GM15510 (cell line): ENCODE results near the gene WDR1.

Experiments used
- POLR2A ChIP-seq: IDR thresholded peaks from 3 replicates; pipeline ENCODE4 v1.6.1; 2011; ENCODE audit warnings: borderline replicate concordance; ENCODE audit not compliant: insufficient read length; ENCODE audit errors: extremely low read depth

WDR1 gene

DNA sequence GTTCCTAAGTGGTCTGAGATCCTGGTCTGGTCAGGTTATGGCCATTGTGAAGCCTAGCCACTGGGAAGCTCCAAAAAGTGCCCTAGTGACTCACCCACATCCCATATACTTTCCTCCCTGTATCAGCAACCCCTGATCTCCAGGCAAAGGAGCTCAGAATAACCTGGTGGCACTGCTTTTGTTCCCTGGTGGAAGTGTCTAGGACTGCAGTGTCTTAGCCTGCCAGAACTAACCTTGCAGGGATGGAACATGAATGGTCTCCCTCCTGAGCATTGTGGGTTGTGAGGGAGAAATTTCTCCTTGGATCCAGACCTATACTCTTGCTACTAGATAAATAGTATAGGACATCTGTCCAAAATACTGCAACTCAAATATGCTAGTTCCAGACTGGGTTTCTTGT lies 27.9 kb upstream of the WDR1 start:
- no peak for TF ChIP-seq POLR2A

- TF ChIP-seq POLR2A: no peak
Measured at GRCh38 chr4:10143171-10143570, 26.6 kb upstream of the WDR1 start.

DNA sequence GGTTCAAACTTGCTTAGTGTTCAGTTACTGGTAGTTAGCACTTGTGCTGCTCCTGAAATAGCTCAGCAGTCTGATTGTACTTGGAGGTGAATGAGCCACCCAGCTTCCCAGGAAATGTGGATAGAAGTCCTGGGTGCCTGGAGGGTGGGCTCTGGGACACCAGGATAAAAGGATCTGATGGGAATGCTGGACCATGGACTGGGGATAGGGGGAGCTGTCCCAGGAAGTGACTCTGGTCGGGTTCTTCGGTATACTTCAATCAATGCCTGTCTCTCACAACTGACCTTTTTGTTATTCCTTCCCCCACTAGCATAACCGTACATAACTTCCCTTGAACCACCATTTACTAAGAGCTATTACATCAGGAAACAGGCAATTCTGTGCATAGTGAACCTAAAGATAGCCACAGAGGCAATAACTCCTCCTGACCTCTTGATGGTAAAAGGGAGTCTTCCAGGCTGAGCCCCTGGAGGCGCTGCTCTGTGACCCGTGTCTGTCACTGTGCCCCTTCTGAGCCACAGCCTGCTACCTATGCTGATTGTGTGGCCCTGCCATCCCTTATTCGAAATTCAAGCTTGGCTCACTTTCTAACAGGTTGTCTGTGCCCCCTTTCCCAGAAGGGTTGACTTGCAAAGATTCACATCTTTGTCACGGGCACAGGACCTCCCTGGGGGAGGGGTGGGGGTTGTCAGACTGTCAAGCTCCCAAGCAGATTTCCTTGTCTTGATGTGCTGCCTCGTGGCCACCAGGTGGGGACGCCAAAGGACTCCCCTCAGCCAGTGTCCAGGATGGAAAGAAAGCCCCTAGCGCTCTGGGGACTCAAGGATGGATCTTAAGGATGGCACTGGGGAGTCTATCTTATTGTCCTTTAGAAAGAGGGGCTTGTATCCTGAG lies 24.5 kb upstream of the WDR1 start:
- TF ChIP-seq POLR2A: no peak

DNA sequence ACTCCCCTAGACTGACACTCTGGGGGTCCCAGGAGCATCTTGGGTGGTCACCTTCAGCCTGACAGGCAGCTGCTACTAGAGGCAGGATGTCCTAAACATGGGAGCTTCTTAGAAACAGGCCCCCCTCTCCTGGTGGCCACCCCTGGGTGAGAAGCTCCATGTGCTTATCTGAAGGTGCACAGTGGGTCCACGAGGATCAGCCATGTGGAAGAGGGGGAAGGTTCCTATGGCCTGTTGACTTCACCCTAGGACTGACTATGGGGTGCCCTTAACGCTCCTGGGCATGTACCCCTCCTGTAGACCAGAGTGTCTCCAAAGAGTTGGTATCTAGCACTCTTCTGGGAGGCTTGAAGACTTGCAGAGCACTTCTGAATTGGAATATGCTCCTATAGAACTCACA lies 22.9 kb upstream of the WDR1 start:
- no peak for TF ChIP-seq POLR2A

- TF ChIP-seq POLR2A: no peak
Measured at GRCh38 chr4:10135260-10135659, 18.7 kb upstream of the WDR1 start.

DNA sequence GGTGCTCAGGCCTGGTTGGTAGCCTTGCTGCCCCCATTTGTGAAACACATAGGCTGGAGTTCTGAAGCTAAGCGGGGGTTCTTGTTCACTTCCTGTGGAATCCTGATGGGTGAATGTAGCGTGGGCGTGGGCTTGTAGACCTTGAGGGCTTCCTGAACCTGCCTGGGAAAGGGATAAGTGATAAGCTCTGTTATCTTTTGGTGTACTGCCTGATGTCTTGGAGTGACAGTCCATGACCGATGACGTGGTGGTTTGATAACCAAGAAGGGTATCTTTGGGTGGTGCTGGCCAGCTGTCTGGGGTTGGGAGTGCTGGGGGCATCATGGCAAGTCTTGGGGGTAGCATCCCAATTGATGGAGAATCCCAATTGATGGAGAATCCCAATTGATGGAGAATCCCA lies 17.5 kb upstream of the WDR1 start:
- no peak for TF ChIP-seq POLR2A

DNA sequence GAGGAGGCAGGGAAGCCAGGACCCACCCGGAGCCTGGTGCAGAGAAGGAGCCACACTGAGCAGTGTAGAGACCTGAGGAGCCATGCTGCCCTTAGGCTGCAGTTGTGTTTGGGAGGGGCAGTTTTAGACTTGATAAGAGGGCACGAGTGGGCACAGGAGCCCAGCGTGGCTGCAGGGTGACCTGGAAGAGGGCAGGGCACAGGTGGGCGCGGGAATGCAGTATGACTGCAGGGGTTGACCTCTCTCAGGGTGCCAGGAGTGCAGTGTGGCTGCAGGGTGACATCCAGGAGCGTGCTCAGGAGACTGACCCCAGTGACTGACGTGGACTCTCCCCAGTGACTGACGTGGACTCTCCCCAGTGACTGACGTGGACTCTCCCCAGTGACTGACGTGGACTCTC lies 14.6 kb upstream of the WDR1 start:
- no peak for TF ChIP-seq POLR2A

GRCh38 chr4:10130178-10130888 lies 13.7 kb upstream of the WDR1 start:
- no peak for TF ChIP-seq POLR2A

DNA sequence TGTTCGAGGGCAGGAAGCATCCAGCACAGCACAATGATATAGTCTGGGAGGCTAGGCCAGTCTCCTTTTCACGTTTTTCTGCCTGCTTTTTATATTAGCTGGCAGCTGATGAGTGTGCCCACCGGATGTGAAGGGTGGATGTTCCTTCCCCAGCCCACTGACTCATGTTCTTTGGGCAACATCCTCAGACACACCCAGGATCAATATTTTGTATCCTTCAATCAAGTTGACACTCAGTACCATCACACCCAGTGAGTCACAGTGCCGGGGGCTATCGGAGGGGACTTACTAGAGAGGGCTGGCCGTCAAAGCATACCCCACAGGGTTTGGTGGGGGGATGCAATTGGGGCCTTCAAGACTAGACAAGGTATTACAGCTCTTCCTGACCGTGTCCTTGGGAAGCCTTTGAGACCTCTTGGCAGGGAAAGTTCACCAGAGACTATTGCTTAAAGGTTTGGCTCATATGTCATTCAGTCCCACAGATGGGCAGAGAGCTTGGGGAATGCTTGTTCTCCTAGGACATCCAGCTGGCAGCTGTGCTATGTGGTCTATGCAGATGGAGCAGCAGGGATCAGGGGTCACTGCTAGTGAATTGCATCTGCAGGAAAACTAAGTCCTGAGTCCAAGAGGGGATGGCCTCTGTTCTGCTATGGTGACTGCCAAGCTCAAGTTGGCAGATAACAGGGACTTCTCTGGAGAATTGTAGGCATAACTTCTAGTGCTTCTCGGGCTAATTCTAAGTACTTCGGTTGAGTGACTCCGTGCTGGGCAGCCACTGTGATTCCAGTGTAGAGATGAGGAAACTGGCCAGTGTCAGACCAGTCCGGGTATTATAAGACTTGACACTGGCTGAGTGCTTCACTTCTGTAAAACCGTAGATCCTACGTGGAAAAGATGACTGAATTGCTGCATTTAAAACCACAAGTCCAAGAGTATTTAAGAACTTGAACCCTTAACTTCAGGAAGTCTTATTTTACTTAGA lies 12.9 kb upstream of the WDR1 start:
- TF ChIP-seq POLR2A: no peak

DNA sequence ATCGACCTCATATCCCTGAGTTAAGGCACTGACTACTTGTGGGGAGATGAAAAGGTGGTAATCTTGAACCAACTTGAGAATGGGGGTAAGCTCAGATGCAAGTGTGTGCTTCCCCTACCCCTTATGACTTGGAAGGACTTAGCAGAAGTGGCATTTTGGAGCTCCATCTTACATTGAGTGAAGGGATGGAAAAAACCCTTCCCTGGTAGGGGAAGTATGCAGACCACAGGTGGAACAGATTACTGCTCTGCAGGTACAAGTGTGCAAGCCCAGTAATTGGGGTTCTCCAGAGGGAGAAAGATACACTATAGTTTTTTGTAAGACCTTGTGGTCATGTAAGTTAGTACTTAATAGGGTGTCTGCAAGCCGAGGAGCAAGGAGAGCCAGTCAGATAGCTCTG lies 12.2 kb upstream of the WDR1 start:
- TF ChIP-seq POLR2A: no peak

- no peak for TF ChIP-seq POLR2A
Measured at GRCh38 chr4:10124167-10124930, 7.8 kb upstream of the WDR1 start.

- no peak for TF ChIP-seq POLR2A
Measured at GRCh38 chr4:10123227-10124101, 6.9 kb upstream of the WDR1 start.
